AG10803 (cell line): ENCODE data around the gene EEFSEC.

Experiments
- DNase-seq: peaks from one replicate; pipeline ENCODE4 v3.0.0; 2010; ENCODE audit warnings: low read depth
- H3K4me3 ChIP-seq: 2 replicates; pipeline ENCODE4 v1.5.1; 2011; ENCODE audit warnings: mild to moderate bottlenecking, low read length, control low read depth
- CTCF ChIP-seq: conservative IDR thresholded peaks from 2 replicates; pipeline ENCODE4 v1.5.1; 2011; ENCODE audit warnings: mild to moderate bottlenecking, low read length, control low read depth, inconsistent platforms

Gene EEFSEC

GRCh38 chr3:128433837-128434165, 280.5 kb downstream of the EEFSEC start:
- no peak for TF ChIP-seq CTCF
- DNase-seq, result no peak
- H3K4me3 ChIP-seq, result no peak overlapping the region

- no peak overlapping the region for H3K4me3 ChIP-seq
- no peak for DNase-seq
- no peak for TF ChIP-seq CTCF
These were observed 281.2 kb downstream of the EEFSEC start for GRCh38 chr3:128434524-128434923.

DNA sequence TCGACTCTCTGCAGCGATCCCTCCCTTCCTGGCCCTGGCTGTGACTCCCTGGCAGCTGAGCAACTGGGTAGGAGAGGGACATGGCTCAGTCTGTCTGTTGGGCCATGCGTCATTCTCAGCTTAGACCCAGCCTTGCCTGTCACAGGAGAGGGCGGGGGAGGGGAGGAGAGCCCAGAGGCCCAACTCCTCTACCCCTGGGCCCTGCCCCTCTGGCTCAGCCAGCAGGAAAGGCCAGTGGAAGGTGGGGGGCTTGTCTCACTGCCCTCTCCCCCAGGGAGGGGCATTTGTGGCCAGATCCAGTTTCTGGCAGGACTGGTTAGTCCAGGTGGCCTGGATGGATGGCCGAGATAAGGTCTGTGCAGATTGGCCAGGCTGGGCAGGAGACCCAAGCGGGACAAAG, 281.8 kb downstream of the EEFSEC start:
- H3K4me3 ChIP-seq, result no peak overlapping the region
- no peak for TF ChIP-seq CTCF
- DNase-seq, result no peak

DNA sequence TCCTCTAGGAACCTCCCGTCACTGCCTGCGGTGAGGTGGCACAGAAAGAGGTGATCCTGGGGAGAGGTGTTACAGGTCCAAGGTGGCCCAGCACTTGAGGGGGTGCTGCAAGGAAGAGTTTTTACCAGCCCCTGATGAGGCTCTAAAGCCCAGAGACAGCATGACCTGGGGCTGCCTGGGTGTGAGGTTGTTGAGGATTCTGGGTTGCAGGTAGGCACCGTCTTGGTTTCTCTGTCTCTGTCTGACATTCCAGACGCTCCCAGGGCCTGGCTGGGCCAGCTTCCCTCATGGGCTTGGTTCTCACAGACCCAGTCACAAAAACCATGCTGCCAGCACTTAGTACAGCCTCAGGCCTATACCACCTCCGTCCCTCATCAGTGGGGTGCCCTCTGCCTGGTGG, 282.3 kb downstream of the EEFSEC start:
- H3K4me3 ChIP-seq, result no peak overlapping the region
- TF ChIP-seq CTCF, result no peak
- no peak for DNase-seq

DNA sequence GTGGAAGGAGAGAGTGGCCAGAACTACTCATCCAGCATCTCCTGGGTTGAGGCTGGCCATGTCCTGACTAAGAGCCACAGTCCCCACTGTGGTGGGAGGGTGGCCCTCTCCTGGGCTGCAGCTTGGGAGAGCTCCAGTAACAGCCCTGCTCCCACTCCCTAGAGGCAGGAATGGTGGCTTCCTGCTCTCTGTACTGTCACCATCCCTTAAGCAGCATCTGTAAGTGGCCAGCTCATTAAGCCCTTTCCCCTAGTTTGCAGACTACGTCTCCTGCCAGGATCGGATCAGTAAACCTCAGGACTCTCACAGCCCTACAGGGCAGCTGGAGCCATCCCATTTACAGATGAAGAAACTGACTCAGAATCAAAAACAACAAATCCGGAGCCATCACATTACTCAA, 282.9 kb downstream of the EEFSEC start:
- DNase-seq, result no peak
- no peak for TF ChIP-seq CTCF
- H3K4me3 ChIP-seq, result no peak overlapping the region

DNA sequence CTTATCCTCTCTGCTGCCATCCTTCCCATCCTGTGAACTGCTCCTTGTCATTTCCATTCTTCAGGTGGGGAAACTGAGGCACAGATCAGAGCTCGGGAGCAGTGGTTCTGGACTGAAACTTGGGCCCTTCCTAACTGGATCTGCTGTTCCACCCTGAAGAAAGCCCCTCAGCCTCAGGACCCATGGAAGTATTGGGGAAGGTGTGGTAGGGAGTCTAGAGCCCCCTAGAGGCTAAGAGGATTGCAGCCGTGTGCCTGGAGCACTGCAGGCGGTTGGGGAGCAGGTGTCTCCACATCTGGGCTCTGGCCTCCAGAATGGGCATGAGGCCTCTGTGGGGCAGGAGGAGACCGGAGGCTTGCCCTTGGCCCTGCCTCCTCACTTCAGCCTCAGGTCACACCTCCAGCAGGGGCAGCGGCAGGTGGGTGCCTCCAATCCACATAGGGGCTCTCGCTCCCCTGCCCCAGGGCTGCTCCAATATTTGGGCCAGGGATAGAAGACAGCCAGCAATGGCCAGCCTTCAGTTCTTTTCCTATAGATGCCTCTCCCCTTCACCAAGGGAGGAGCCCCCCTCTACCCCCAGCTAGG, 285.3 kb downstream of the EEFSEC start:
- TF ChIP-seq CTCF, result peak; percentile 33

GRCh38 chr3:128439226-128439625, 285.9 kb downstream of the EEFSEC start:
- no peak for TF ChIP-seq CTCF
- peak; percentile 44 for DNase-seq
- no peak overlapping the region for H3K4me3 ChIP-seq

More for the DNA sequence above, 285.3 kb downstream of the EEFSEC start:
- no peak for DNase-seq
- H3K4me3 ChIP-seq, result no peak overlapping the region
